ENCODE results near the gene PTPN18. TPM values are rescaled to one million over a fixed set of nuclear protein-coding genes. Genes with fewer than 3 reads are reported as not detected.
A peak's percentile ranks its signal among the peaks of the same experiment; 100 is the strongest.

Gene PTPN18
- total RNA-seq, 1 donor, result 68.2 TPM

DNA sequence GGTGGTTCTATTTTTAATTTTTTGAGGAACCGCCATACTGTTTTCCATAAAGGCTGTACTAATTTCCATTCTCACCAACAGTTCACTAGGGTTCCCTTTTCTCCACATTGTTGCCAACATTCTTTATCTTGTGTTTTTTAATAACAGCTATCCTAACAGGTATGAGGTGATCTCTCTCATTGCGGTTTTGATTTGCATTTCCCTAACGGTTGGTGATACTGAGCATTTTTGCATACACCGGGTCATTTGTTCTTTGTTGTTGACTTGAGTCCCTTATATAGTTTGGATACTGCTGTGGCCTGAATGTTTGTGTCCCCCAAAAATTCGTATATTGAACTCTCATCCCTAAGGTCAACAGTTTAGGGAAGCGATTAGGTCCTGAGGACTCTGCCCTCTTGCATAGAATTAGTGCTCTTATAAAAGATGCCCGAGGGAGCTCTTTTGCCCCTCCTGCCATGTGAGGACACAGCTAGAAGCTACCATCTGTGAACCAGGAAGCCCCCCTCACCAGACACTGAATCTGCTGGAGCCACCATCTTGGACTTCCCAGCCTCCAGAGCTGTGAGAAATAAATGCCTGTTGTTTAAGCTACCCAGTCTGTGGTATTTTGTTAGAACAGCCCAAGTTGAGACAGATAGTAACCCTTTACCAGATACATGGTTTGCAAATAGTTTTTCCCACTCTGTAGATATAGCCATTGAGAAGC is 8.5 kb upstream of the PTPN18 start:
- Histone ChIP-seq H3K9me3 (ENCODE audit: low read depth, low read length) (no peaks in the 10 kb centered on the region), H3K4me1 (ENCODE audit: insufficient read depth, low read length) (peaks cover 23% of the 10 kb centered on the region), H3K4me3 (ENCODE audit: low read length) (no peak overlapping the region), H3K27me3 (ENCODE audit: insufficient read depth, low read length) (no peaks in the 10 kb centered on the region)

DNA sequence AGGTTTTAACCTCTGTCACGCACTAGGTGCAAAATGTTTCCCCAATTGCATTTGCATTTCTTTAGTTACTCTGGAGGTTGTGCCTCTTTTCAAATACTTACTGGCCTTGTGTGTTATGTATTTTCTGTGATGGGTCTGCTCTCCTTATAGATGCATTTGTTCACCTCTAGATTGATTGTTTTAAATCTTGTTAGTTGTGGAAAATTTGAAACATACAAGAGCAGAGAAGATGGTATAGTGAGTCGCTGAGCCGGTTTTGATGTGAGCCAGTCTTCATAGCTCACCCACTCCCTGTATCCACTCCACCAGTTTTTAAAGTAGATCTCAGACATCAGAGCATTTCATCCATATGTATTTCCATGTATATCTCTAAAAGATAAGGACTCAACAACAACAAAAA is 6.7 kb upstream of the PTPN18 start:
- Histone ChIP-seq H3K4me1 (ENCODE audit: insufficient read depth, low read length) (peaks cover 28% of the 10 kb centered on the region), H3K27me3 (ENCODE audit: insufficient read depth, low read length) (no peaks in the 10 kb centered on the region), H3K4me3 (ENCODE audit: low read length) (no peak overlapping the region), H3K9me3 (ENCODE audit: low read depth, low read length) (no peaks in the 10 kb centered on the region)

DNA sequence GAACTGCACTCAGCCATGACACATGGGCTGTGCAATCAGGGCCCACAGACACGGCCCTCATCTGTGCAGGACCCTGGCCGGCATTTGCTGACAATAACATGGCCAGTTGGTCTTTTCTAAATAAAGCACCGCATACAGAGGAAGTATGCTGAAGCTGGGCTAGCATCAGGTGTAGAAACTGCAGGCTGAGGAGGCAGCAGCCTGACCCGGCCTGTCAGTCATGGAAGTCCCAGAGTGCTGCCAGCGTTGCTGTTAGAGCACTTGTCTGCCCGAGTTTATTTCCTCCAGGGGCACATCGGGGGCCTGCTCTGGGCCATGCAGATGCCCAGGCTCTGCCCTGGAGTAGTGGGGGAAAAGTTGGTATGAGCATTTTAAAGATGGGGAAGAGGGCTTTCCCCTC is 4.1 kb upstream of the PTPN18 start:
- Histone ChIP-seq H3K4me1 (ENCODE audit: insufficient read depth, low read length) (peaks cover 41% of the 10 kb centered on the region), H3K27me3 (ENCODE audit: insufficient read depth, low read length) (no peaks in the 10 kb centered on the region), H3K9me3 (ENCODE audit: low read depth, low read length) (no peaks in the 10 kb centered on the region), H3K4me3 (ENCODE audit: low read length) (no peak overlapping the region)

DNA sequence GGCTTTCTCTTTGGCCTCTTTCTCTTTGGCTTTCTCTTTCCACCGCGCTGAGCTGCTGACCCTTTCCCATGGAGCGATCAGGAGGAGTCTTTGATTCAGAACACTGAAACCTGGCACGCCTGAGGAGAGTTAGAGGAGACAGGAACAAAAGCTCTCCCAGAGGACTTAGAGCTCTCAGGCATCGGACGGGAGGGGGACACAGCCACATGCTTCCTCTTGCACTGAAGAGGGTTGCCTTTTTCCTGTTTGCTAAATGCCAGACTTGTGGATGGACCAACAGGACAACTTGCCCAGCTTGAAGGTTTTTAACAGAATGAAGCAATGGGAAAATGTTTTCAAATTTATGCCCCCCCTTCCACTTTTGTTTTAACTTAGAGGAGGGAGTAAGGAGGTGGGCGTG is 3.6 kb upstream of the PTPN18 start:
- Histone ChIP-seq H3K4me3 (ENCODE audit: low read length) (no peak overlapping the region), H3K27me3 (ENCODE audit: insufficient read depth, low read length) (no peaks in the 10 kb centered on the region), H3K9me3 (ENCODE audit: low read depth, low read length) (no peaks in the 10 kb centered on the region), H3K4me1 (ENCODE audit: insufficient read depth, low read length) (peaks cover 45% of the 10 kb centered on the region)

DNA sequence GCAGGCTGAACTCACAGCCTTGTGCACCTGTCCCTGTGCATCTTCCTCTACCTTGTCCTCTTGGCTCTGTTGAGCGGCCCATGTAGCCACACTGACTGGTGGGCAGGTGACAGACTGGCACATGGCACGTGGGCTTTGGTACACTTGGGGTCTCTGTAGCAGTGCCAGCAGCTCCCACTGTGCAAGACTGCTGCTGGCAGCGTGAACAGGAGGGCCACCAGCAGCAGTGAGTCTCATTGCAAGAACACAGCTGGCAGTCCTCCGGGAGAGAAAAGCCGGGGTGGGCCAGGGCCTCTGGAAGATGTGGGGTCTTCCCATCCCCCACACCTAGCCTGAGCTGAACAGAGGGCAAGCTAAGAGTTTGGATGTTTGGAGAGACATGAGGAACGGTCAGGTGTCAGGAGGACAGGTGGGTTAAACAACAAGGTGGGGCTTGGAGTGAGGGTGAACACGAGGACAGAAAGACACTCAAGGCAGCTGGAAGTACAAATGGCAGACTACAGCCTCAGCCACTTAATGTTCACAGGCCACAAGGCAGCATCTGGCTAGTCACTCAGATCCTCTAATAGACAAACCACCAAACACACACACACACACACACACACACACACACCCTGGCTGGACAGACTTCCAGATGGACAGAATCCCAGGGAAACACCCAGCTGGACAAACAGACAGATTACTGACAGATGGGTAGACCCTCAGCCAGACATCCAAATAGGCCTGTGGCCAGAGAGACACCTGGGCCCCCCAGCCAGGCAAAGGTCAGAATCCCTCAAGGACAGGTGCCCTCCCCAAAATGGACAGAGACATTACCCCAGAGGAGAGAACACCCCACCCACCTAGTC is 2.3 kb upstream of the PTPN18 start:
- Histone ChIP-seq H3K4me3 (ENCODE audit: low read length) (no peak overlapping the region), H3K9me3 (ENCODE audit: low read depth, low read length) (no peaks in the 10 kb centered on the region)

DNA sequence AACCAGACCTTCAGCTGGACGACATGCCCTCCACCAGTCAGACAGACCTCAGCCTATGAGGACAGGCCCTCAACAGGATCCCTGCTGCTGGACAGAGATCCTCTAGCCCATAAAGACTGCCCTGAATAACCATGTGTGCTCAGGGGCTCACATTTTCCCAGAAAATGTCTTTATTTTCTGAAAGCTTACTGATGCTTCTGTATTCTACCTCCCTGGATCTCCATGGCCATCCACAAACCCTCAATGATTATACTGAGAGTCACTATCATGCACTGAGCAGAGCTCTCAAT is 1.8 kb upstream of the PTPN18 start:
- Histone ChIP-seq H3K9me3 (ENCODE audit: low read depth, low read length) (no peaks in the 10 kb centered on the region), H3K27me3 (ENCODE audit: insufficient read depth, low read length) (no peaks in the 10 kb centered on the region), H3K4me3 (ENCODE audit: low read length) (no peak overlapping the region), H3K4me1 (ENCODE audit: insufficient read depth, low read length) (peaks cover 45% of the 10 kb centered on the region)

More for the DNA sequence above, 2.3 kb upstream of the PTPN18 start:
- Histone ChIP-seq H3K27me3 (ENCODE audit: insufficient read depth, low read length) (no peaks in the 10 kb centered on the region), H3K4me1 (ENCODE audit: insufficient read depth, low read length) (peaks cover 45% of the 10 kb centered on the region)

DNA sequence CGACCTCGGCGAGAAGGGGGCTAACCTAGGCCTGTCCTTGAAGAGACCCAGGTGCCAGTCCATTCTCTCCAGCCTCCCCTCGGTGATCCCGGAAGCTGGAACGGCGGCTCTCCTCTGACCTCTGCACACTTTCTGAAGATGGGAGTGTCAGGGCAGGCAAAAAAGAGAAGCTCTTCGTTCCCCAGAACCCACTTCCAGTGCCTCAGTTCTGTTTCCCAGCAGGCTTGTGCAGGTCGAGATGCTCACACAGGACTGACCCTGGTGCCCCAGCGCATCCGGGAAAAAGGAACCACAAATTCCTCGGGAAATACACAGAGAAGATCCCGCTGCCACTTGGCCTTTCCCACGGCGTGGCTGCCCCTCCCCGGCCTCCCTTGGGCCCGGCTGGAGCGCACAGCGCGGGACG is 681 bp upstream of the PTPN18 start:
- Histone ChIP-seq H3K9me3 (ENCODE audit: low read depth, low read length) (no peaks in the 10 kb centered on the region), H3K27me3 (ENCODE audit: insufficient read depth, low read length) (no peaks in the 10 kb centered on the region), H3K4me1 (ENCODE audit: insufficient read depth, low read length) (peaks cover 45% of the 10 kb centered on the region), H3K4me3 (ENCODE audit: low read length) (peak overlapping the region; percentile 62)

DNA sequence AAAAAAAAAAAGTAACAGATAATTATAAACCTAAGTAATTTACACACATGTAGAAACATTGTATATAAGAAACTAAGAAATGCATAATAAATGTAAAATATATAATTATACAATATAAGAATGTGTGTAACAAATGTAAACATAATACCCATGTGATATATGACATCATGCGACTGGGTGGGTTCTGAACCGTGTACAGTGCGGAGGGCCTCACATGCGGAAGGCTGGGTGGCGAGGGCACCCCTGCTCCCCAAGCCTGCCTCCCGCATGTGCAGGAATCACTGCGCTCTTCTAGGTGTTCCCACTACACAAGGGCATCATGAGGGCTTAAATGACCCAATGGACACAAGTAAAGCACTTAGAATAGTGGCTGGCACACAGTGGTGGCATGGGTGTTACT is 2.0 kb downstream of the PTPN18 start:
- H3K9me3 ChIP-seq (ENCODE audit: low read depth, low read length), result no peaks in the 10 kb centered on the region
- no peak overlapping the region for H3K4me3 ChIP-seq (ENCODE audit: low read length)
- H3K4me1 ChIP-seq (ENCODE audit: insufficient read depth, low read length), result peaks cover 34% of the 10 kb centered on the region
- no peaks in the 10 kb centered on the region for H3K27me3 ChIP-seq (ENCODE audit: insufficient read depth, low read length)

DNA sequence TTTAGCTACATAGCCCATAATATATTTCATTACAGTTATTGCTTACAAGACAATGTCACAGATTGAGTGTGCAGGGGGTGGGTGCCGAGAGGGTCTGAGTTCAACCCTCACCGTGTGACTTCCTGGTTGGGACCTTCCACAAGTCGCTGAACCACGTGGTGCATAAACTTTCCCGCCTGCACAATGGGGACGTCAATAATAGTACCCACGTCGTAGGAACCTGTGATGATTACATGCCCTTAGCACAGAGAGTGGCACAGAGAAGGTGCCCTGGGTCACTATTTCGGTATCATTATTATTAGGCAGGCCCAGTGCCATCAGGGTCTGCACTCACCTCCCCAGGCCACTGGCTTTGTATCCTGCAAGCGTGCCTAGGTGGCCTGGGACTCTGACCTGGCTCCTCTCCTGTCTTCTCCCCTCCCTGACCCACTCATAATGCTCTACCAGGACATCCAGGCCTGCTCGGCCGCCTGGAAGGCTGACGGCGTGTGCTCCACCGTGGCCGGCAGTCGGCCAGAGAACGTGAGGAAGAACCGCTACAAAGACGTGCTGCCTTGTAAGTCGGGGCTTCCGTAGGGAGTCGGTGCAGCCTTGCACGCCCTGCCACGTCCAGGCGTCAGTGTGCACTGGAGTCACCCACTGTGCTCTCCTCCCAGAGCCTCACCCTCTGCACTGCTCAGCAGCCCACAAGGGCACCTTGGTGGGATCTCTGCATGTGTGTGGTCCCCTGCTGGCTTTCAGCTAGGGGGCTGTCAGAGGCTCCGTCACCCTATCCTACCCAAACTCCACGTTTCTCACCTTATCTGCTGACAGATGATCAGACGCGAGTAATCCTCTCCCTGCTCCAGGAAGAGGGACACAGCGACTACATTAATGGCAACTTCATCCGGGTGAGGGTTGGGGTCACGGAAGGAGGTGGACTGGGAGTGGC is 2.8 kb downstream of the PTPN18 start:
- H3K27me3 ChIP-seq (ENCODE audit: insufficient read depth, low read length), result no peaks in the 10 kb centered on the region
- H3K9me3 ChIP-seq (ENCODE audit: low read depth, low read length), result no peaks in the 10 kb centered on the region
- H3K4me1 ChIP-seq (ENCODE audit: insufficient read depth, low read length), result peaks cover 26% of the 10 kb centered on the region
- H3K4me3 ChIP-seq (ENCODE audit: low read length), result no peak overlapping the region

DNA sequence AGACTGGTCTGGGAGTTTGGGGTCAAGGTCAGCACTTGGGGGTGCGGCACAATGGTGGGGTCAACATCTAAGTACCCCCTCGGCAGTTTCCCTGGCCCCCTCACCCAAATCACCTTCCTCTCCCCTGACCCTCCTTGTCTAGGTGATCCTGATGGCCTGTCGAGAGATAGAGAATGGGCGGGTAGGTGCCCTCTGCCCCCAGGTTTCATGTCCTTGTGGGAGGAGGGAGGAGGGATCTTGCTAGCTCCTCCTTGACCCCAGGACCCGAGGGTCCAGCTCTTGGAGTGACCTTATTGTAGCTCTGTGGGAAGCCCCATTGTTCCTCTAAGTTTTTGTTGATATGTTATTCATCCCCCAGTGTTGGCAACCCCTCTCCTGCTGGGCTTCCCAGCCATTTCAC is 3.6 kb downstream of the PTPN18 start:
- H3K27me3 ChIP-seq (ENCODE audit: insufficient read depth, low read length), result no peaks in the 10 kb centered on the region
- H3K4me3 ChIP-seq (ENCODE audit: low read length), result no peak overlapping the region
- H3K4me1 ChIP-seq (ENCODE audit: insufficient read depth, low read length), result peaks cover 18% of the 10 kb centered on the region
- no peaks in the 10 kb centered on the region for H3K9me3 ChIP-seq (ENCODE audit: low read depth, low read length)

DNA sequence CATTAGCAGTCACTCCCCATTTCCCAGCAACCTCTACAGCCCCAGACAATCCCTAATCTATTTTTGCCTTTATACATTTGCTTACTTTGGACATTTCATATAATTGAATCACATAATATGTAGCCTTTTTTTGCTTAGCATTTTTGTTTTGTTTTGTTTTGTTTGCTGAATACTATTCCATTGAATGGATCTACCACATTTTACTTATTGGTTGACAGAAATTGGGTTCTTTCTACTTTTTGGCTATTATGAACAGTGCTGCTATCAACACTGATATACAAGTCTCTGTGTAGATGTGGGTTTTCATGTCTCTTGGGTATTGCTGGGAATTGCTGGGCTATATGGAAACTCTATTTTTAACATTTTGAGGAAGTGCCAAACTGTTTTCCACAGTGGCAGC is 7.6 kb downstream of the PTPN18 start:
- no peaks in the 10 kb centered on the region for H3K9me3 ChIP-seq (ENCODE audit: low read depth, low read length)
- H3K4me3 ChIP-seq (ENCODE audit: low read length), result no peak overlapping the region
- no peaks in the 10 kb centered on the region for H3K27me3 ChIP-seq (ENCODE audit: insufficient read depth, low read length)

DNA sequence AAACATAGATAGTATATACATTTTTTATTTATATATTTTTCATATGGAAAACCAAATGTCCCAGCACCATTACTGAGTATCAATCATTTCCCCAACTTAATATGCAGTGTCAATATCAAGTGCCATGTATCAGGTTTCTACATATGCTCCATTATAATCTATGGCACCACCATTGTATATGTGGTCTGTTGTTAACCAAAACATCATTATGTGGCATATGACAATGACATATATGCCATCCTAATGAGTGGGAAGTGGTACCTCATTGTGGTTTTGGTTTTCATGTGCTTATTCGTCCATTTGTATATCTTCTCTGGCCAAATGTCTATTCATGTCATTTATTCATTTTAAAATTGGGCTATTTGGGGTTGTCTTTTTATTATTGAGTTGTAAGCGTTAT is 9.2 kb downstream of the PTPN18 start:
- Histone ChIP-seq H3K4me3 (ENCODE audit: low read length) (no peak overlapping the region), H3K27me3 (ENCODE audit: insufficient read depth, low read length) (no peaks in the 10 kb centered on the region), H3K9me3 (ENCODE audit: low read depth, low read length) (no peaks in the 10 kb centered on the region), H3K4me1 (ENCODE audit: insufficient read depth, low read length) (peaks cover 17% of the 10 kb centered on the region)

More for the DNA sequence above, 7.6 kb downstream of the PTPN18 start:
- H3K4me1 ChIP-seq (ENCODE audit: insufficient read depth, low read length), result peaks cover 3% of the 10 kb centered on the region

DNA sequence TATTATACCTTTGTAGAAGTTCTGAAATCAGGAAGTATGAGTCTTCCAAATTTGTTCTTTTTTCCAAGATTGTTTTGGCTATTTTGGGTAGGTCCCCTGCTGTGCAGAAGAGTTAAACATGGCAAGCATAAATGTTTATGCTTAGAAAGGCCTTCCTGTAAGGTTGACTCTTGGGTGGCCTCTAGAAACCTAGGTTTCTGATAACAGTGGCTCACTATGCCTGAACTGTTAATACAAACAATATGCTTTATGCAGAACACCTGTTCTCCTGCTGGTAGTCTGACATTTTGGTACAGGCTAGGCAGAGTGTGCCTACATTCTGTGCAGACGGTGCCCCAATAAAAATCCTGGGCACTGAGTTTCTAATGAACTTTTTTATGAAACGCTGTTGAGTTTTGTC is 10.1 kb downstream of the PTPN18 start:
- H3K4me1 ChIP-seq (ENCODE audit: insufficient read depth, low read length), result peaks cover 26% of the 10 kb centered on the region
- H3K9me3 ChIP-seq (ENCODE audit: low read depth, low read length), result no peaks in the 10 kb centered on the region
- no peak overlapping the region for H3K4me3 ChIP-seq (ENCODE audit: low read length)
- no peaks in the 10 kb centered on the region for H3K27me3 ChIP-seq (ENCODE audit: insufficient read depth, low read length)

DNA sequence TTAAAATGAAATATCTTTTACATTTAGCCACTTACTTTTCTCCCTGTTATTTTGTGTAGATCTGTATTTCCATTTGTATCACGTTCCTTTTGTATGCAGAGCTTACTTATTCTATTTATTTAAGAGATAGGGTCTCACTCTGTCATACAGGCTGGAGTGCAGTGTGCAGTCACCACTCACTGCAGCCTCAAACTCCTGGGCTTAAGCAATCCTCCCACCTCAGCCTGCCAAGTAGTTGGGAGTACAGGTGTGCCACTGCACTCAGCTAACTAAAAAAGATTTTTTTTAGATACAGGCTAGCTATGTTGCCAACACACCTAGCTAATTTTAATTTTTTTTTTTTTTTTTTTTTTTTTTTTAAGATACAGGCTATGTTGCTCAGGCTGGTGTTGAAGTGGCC is 10.9 kb downstream of the PTPN18 start:
- no peaks in the 10 kb centered on the region for H3K27me3 ChIP-seq (ENCODE audit: insufficient read depth, low read length)
- no peak overlapping the region for H3K4me3 ChIP-seq (ENCODE audit: low read length)
- no peaks in the 10 kb centered on the region for H3K9me3 ChIP-seq (ENCODE audit: low read depth, low read length)
- peaks cover 34% of the 10 kb centered on the region for H3K4me1 ChIP-seq (ENCODE audit: insufficient read depth, low read length)

DNA sequence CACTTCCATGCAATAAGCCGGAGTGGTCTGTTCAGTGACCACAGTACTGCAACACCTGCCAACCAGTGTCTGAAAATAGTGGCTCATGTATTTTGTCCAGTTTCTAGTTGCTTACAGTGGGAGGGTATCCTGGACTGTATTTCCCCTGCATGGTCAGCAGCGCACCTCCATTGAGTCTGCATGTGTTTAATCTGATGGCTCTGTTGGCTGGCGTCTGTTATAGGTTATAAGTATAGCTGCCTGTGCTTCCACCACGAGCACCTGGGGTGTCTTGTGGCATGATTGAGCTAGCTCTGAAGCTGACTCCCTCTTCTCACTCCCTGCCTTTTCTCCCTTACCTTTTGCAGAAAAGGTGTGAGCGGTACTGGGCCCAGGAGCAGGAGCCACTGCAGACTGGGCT is 12.9 kb downstream of the PTPN18 start:
- Histone ChIP-seq H3K4me3 (ENCODE audit: low read length) (no peak overlapping the region), H3K27me3 (ENCODE audit: insufficient read depth, low read length) (no peaks in the 10 kb centered on the region), H3K4me1 (ENCODE audit: insufficient read depth, low read length) (peaks cover 46% of the 10 kb centered on the region), H3K9me3 (ENCODE audit: low read depth, low read length) (no peaks in the 10 kb centered on the region)
